Measurements from ENCODE around the gene FGD3.

GRCh38 chr9:92931606-92932005, 15.7 kb upstream of the FGD3 start:
- TF ChIP-seq EZH2 (IDR thresholded peaks at IDR 0.05) (no peak), POLR2AphosphoS5 (IDR thresholded peaks at IDR 0.05; ENCODE audit: borderline replicate concordance, low read depth, low read length) (no peak)
